Neural cell (in vitro differentiated cells): Measurements from ENCODE around the gene SACM1L. TPM values are rescaled to one million over a fixed set of nuclear protein-coding genes. Genes with fewer than 3 reads are reported as not detected.

Source experiments
- H2AFZ ChIP-seq: fragments of 200-600, 300-800 bp; sonication (generic), shearing (Covaris generic); 2 replicates; pipeline ENCODE4 v1.6.0; 2014; ENCODE audit warnings: low read depth, mild to moderate bottlenecking, antibody characterized with exemption, low read length, moderate library complexity
- H3F3A ChIP-seq: fragments of 200-600 bp; shearing (Covaris generic); 2 replicates; pipeline ENCODE4 v1.6.1; 2016; ENCODE audit warnings: mild to moderate bottlenecking, moderate library complexity, mixed read lengths, antibody characterized with exemption, low read length; ENCODE audit not compliant: insufficient read depth, poor library complexity, severe bottlenecking
- H3K27ac ChIP-seq: fragments of 200-600, 300-800 bp; sonication (generic), shearing (Covaris generic); 2 replicates; pipeline ENCODE4 v1.5.1; 2014; ENCODE audit warnings: mild to moderate bottlenecking, low read length, moderate library complexity
- H3K27me3 ChIP-seq: fragments of 300-800, 200-600 bp; sonication (generic), shearing (Covaris generic); 2 replicates; pipeline ENCODE4 v1.6.0; 2014; ENCODE audit warnings: mild to moderate bottlenecking, low read depth, low read length, moderate library complexity; ENCODE audit not compliant: insufficient read depth
- H3K36me3 ChIP-seq: fragments of 300-800, 200-600 bp; sonication (generic), shearing (Covaris generic); 2 replicates; pipeline ENCODE4 v1.5.1; 2014; ENCODE audit warnings: mild to moderate bottlenecking, antibody characterized with exemption, low read length, moderate library complexity; ENCODE audit not compliant: insufficient read depth
- H3K4me2 ChIP-seq: fragments of 300-800, 200-600 bp; sonication (generic), shearing (Covaris generic); 2 replicates; pipeline ENCODE4 v1.6.0; 2014; ENCODE audit warnings: mild to moderate bottlenecking, low read length
- H3K4me3 ChIP-seq: fragments of 300-800, 200-600 bp; sonication (generic), shearing (Covaris generic); 2 replicates; pipeline ENCODE4 v1.5.1; 2014; ENCODE audit warnings: mild to moderate bottlenecking, low read length, moderate library complexity
- H3K79me2 ChIP-seq: fragments of 200-600 bp; shearing (Covaris generic); replicated peaks from 2 replicates; pipeline ENCODE4 v1.6.0; 2014; ENCODE audit warnings: mild to moderate bottlenecking, low read length, moderate library complexity; ENCODE audit not compliant: insufficient read depth
- H3K9ac ChIP-seq: fragments of 300-800, 200-600 bp; sonication (generic), shearing (Covaris generic); 2 replicates; pipeline ENCODE4 v1.6.1; 2016; ENCODE audit warnings: mild to moderate bottlenecking, low read length, mixed read lengths
- H3K9me2 ChIP-seq: fragments of 200-600 bp; shearing (Covaris generic); 2 replicates; pipeline ENCODE4 v1.6.1; 2016; ENCODE audit warnings: mild to moderate bottlenecking, low read length, mixed read lengths; ENCODE audit not compliant: insufficient read depth
- H3K9me3 ChIP-seq: fragments of 200-600, 300-800 bp; sonication (generic), shearing (Covaris generic); 2 replicates; pipeline ENCODE4 v1.6.1; 2016; ENCODE audit warnings: mild to moderate bottlenecking, mixed run types, low read length, moderate library complexity, mixed read lengths
- H4K20me1 ChIP-seq: fragments of 200-600 bp; shearing (Covaris generic); 2 replicates; pipeline ENCODE4 v1.6.1; 2016; ENCODE audit warnings: mild to moderate bottlenecking, mixed run types; ENCODE audit not compliant: insufficient read depth
- EZH2 ChIP-seq: fragments of 200-600, 300-800 bp; shearing (Covaris generic), sonication (generic); IDR thresholded peaks from 2 replicates; pipeline ENCODE4 v1.6.1; 2014; ENCODE audit warnings: antibody characterized with exemption, low read length, borderline replicate concordance, mild to moderate bottlenecking; ENCODE audit not compliant: insufficient read depth, poor library complexity, severe bottlenecking
- MXI1 ChIP-seq: fragments of 450-650 bp; conservative IDR thresholded peaks from 2 replicates; pipeline ENCODE4 v1.6.1; 2014; ENCODE audit warnings: antibody characterized with exemption, mild to moderate bottlenecking; ENCODE audit not compliant: poor library complexity, severe bottlenecking
- POLR2AphosphoS5 ChIP-seq: IDR thresholded peaks from 2 replicates; pipeline ENCODE4 v1.6.1; 2012
- SMC3 ChIP-seq: fragments of 450-650 bp; conservative IDR thresholded peaks from 2 replicates; pipeline ENCODE4 v1.6.1; 2014; ENCODE audit warnings: antibody characterized with exemption, mild to moderate bottlenecking, moderate library complexity; ENCODE audit not compliant: poor library complexity
- polyA plus RNA-seq: library from polyadenylated mRNA; depleted of rRNA; stranded (reverse); fragments of >200 nt; gene quantifications from 2 replicates; pipeline ENCODE4 v1.2.3, GENCODE V29; 2014
- TF ChIP-seq, protein P1 (sequence below): IDR thresholded peaks from 2 replicates; pipeline ENCODE4 v1.6.1; 2012; ENCODE audit warnings: borderline replicate concordance
- TF ChIP-seq, protein P2 (sequence below): fragments of 450-650 bp; IDR thresholded peaks from 2 replicates; pipeline ENCODE4 v1.5.1; 2014; ENCODE audit warnings: antibody characterized with exemption, mild to moderate bottlenecking, moderate library complexity; ENCODE audit not compliant: poor library complexity, severe bottlenecking

The SACM1L gene
- polyA plus RNA-seq, 1 donor from 2014 or later: 66.2 TPM

DNA sequence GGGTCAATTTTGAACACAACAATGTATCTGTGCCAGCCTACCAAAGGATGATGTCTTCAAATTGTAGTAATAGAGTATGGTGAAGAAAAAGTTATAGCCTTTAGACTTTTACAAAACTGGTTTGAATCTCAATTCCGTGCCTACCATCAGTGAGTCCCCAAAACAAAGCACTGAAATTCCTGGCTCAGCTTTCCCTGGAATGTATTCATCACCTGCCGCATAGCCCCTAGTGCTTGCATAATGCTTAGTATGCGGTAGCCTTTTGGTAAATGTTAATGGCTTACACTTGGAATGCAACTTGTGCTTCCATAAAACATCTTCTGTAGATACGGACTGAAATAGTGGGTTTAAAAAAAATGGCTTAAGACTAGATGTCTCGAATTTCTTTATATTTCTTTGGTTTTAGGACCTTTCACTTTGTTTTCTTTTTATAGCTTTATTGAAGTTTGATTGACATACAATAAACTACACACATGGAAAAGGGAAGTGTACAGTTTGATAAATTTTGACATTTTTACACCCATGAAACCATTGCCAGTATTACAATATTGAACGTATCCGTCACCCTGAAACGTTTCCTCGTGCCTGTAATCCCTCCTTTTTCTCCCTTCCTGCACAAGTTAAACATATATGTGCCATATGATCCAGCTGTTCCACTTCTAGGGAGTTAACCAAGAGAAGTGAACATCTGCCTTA lies 12.1 kb downstream of the SACM1L start:
- Histone ChIP-seq H3K4me3 (no peak overlapping the region), H3K79me2 (peaks cover 36% of the 10 kb centered on the region), H3K27me3 (no peaks in the 10 kb centered on the region), H3K9ac (no peak overlapping the region), H2AFZ (no peak overlapping the region), H3K9me2 (no peaks in the 10 kb centered on the region), H3K4me2 (no peak overlapping the region), H3K36me3 (peaks cover 10% of the 10 kb centered on the region), H4K20me1 (no peaks in the 10 kb centered on the region), H3F3A (no peaks in the 10 kb centered on the region), H3K9me3 (no peaks in the 10 kb centered on the region), H3K27ac (no peak overlapping the region)
- no peak for TF ChIP-seq MXI1
- TF ChIP-seq, protein P1, sequence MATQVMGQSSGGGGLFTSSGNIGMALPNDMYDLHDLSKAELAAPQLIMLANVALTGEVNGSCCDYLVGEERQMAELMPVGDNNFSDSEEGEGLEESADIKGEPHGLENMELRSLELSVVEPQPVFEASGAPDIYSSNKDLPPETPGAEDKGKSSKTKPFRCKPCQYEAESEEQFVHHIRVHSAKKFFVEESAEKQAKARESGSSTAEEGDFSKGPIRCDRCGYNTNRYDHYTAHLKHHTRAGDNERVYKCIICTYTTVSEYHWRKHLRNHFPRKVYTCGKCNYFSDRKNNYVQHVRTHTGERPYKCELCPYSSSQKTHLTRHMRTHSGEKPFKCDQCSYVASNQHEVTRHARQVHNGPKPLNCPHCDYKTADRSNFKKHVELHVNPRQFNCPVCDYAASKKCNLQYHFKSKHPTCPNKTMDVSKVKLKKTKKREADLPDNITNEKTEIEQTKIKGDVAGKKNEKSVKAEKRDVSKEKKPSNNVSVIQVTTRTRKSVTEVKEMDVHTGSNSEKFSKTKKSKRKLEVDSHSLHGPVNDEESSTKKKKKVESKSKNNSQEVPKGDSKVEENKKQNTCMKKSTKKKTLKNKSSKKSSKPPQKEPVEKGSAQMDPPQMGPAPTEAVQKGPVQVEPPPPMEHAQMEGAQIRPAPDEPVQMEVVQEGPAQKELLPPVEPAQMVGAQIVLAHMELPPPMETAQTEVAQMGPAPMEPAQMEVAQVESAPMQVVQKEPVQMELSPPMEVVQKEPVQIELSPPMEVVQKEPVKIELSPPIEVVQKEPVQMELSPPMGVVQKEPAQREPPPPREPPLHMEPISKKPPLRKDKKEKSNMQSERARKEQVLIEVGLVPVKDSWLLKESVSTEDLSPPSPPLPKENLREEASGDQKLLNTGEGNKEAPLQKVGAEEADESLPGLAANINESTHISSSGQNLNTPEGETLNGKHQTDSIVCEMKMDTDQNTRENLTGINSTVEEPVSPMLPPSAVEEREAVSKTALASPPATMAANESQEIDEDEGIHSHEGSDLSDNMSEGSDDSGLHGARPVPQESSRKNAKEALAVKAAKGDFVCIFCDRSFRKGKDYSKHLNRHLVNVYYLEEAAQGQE: no peak

DNA sequence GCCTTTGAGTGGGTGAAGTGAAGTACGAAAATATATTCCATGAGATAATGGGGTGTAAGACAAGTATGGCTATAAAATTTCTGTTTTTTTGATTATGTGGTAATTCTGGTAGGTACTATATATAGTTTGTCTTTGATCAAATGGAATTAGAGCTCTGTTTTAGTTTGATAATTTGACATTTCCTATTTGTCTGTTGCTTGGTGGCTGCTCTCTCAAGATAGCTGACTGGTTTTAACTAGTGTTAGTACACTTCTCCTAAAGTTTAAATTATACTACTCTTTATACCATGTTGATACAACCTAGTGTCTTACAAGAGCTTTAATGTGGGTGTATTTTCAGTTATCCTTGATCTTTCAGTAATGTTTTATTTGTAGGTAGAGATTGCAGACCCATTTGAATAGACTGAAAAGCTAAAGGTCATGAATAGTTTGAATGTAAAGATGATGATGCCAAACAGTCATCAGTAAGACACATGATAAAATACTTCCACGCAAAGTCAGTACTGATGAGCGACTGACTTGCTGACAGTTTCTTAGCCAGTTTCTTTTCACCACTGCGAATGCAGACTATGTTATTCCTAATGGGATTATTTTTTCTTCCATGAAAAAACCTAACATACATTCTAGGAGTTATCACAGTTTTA lies 15.2 kb downstream of the SACM1L start:
- H3K9ac ChIP-seq: no peak overlapping the region
- H3K9me3 ChIP-seq: no peaks in the 10 kb centered on the region
- TF ChIP-seq EZH2: no peak
- TF ChIP-seq POLR2AphosphoS5: no peak
- TF ChIP-seq, protein P1: no peak
- TF ChIP-seq SMC3: no peak
- TF ChIP-seq MXI1: no peak
- TF ChIP-seq, protein P2, sequence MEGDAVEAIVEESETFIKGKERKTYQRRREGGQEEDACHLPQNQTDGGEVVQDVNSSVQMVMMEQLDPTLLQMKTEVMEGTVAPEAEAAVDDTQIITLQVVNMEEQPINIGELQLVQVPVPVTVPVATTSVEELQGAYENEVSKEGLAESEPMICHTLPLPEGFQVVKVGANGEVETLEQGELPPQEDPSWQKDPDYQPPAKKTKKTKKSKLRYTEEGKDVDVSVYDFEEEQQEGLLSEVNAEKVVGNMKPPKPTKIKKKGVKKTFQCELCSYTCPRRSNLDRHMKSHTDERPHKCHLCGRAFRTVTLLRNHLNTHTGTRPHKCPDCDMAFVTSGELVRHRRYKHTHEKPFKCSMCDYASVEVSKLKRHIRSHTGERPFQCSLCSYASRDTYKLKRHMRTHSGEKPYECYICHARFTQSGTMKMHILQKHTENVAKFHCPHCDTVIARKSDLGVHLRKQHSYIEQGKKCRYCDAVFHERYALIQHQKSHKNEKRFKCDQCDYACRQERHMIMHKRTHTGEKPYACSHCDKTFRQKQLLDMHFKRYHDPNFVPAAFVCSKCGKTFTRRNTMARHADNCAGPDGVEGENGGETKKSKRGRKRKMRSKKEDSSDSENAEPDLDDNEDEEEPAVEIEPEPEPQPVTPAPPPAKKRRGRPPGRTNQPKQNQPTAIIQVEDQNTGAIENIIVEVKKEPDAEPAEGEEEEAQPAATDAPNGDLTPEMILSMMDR: no peak
- peaks cover 10% of the 10 kb centered on the region for H3K36me3 ChIP-seq
- H3K9me2 ChIP-seq: no peaks in the 10 kb centered on the region
- no peak overlapping the region for H3K4me3 ChIP-seq
- H3K79me2 ChIP-seq: peaks cover 28% of the 10 kb centered on the region
- H4K20me1 ChIP-seq: no peaks in the 10 kb centered on the region
- no peaks in the 10 kb centered on the region for H3F3A ChIP-seq
- no peak overlapping the region for H2AFZ ChIP-seq
- H3K27me3 ChIP-seq: no peaks in the 10 kb centered on the region
- H3K27ac ChIP-seq: no peak overlapping the region
- no peak overlapping the region for H3K4me2 ChIP-seq
